Osteocyte (in vitro differentiated cells): ENCODE results near the gene CIITA. TPM values are rescaled to one million over a fixed set of nuclear protein-coding genes. Genes with fewer than 3 reads are reported as not detected.
A peak's percentile ranks its signal among the peaks of the same experiment; 100 is the strongest.
"Not testable (repeated sequence)": the region's sequence is repeated elsewhere in the genome, so short reads cannot be mapped to it uniquely, and the experiment has no call there.

ENCODE experiments used
- DNase-seq: peaks from one replicate; pipeline ENCODE4 v3.0.0; 2021; ENCODE audit warnings: mixed read lengths; ENCODE audit not compliant: unreplicated experiment; ENCODE audit errors: extremely low spot score
- H3K27ac Mint-ChIP-seq: one replicate; pipeline ENCODE4 v1.8.0; 2021; ENCODE audit warnings: mild to moderate bottlenecking, mixed read lengths; ENCODE audit not compliant: unreplicated experiment
- H3K27me3 Mint-ChIP-seq: one replicate; pipeline ENCODE4 v1.8.0; 2021; ENCODE audit warnings: mixed read lengths; ENCODE audit not compliant: unreplicated experiment
- H3K36me3 Mint-ChIP-seq: one replicate; pipeline ENCODE4 v1.8.0; 2021; ENCODE audit warnings: mixed read lengths; ENCODE audit not compliant: unreplicated experiment
- H3K4me1 Mint-ChIP-seq: one replicate; pipeline ENCODE4 v1.8.0; 2021; ENCODE audit warnings: mixed read lengths; ENCODE audit not compliant: unreplicated experiment
- H3K4me3 Mint-ChIP-seq: one replicate; pipeline ENCODE4 v1.8.0; 2021; ENCODE audit warnings: mild to moderate bottlenecking, moderate library complexity, mixed read lengths; ENCODE audit not compliant: unreplicated experiment
- H3K9me3 Mint-ChIP-seq: one replicate; pipeline ENCODE4 v1.8.0; 2021; ENCODE audit warnings: mixed read lengths; ENCODE audit not compliant: unreplicated experiment
- CTCF ChIP-seq: fragments of 200-600 bp; sonication (generic); IDR thresholded peaks from 2 replicates; pipeline ENCODE4 v1.5.0; 2021; ENCODE audit warnings: antibody characterized with exemption, mild to moderate bottlenecking, moderate library complexity
- total RNA-seq: library from RNA; stranded (reverse); gene quantifications from 2 replicates; pipeline ENCODE4 v1.2.1, GENCODE V29; 2021

The CIITA gene
- total RNA-seq, 1 donor from 2014 or later = not detected

GRCh38 chr16:10941127-10941933 lies 64.3 kb downstream of the CIITA start:
- Mint-ChIP-seq H3K9me3 (no peaks in the 10 kb centered on the region), H3K36me3 (no peaks in the 10 kb centered on the region), H3K4me3 (peak overlapping the region; percentile 90), H3K27ac (peak overlapping the region; percentile 63), H3K27me3 (no peaks in the 10 kb centered on the region), H3K4me1 (peaks cover 50% of the 10 kb centered on the region)
- no peak for DNase-seq
- TF ChIP-seq CTCF = no peak

GRCh38 chr16:10941935-10942351 lies 64.9 kb downstream of the CIITA start:
- peak overlapping the region; percentile 90 for H3K4me3 Mint-ChIP-seq
- DNase-seq, H3K27me3 Mint-ChIP-seq, H3K9me3 Mint-ChIP-seq, H3K36me3 Mint-ChIP-seq: not testable (repeated sequence)
- H3K27ac Mint-ChIP-seq = peak overlapping the region; percentile 63
- H3K4me1 Mint-ChIP-seq = peaks cover 53% of the 10 kb centered on the region

GRCh38 chr16:10942352-10943063 lies 65.5 kb downstream of the CIITA start, which contains the start of gene DEXI:
TSS of gene DEXI (minus strand) at chr16:10942468. CDS start at chr16:10942005, 463 bp downstream.
- Mint-ChIP-seq H3K4me3 (peak within 1 kb of the TSS; percentile 90), H3K9me3 (no peaks in the 10 kb centered on the region), H3K27ac (peak within 1 kb of the TSS; percentile 64), H3K27me3 (no peaks in the 10 kb centered on the region), H3K36me3 (no peaks in the 10 kb centered on the region), H3K4me1 (peaks cover 55% of the 10 kb centered on the region)
- DNase-seq = peak; percentile 98
- TF ChIP-seq CTCF = no peak

GRCh38 chr16:10943064-10943353 lies 66.0 kb downstream of the CIITA start:
- TF ChIP-seq CTCF = no peak
- peak overlapping the region; percentile 64 for H3K27ac Mint-ChIP-seq
- no peaks in the 10 kb centered on the region for H3K9me3 Mint-ChIP-seq
- H3K27me3 Mint-ChIP-seq = no peaks in the 10 kb centered on the region
- H3K4me1 Mint-ChIP-seq = peaks cover 55% of the 10 kb centered on the region
- no peaks in the 10 kb centered on the region for H3K36me3 Mint-ChIP-seq
- peak overlapping the region; percentile 79 for H3K4me3 Mint-ChIP-seq
- DNase-seq = no peak

GRCh38 chr16:10944249-10945064 lies 67.5 kb downstream of the CIITA start, which contains the start of gene CLEC16A:
TSS of gene CLEC16A (plus strand) at chr16:10944564. CDS start at chr16:10944718, 154 bp downstream.
- Mint-ChIP-seq H3K36me3 (no peaks in the 10 kb centered on the region), H3K4me1 (peaks cover 52% of the 10 kb centered on the region), H3K27ac (peak within 1 kb of the TSS; percentile 76)

More at GRCh38 chr16:10944249-10945064, 67.5 kb downstream of the CIITA start, which contains the start of gene CLEC16A:
- no peaks in the 10 kb centered on the region for H3K9me3 Mint-ChIP-seq
- DNase-seq = peak; percentile 98
- TF ChIP-seq CTCF = no peak
- peak within 1 kb of the TSS; percentile 88 for H3K4me3 Mint-ChIP-seq
- H3K27me3 Mint-ChIP-seq = no peaks in the 10 kb centered on the region
